ENCODE results near the gene ZNF674. TPM values are rescaled to one million over a fixed set of nuclear protein-coding genes. Genes with fewer than 3 reads are reported as not detected.

The ZNF674 gene
- total and polyA plus RNA-seq, 10 of the 15 experiments (the other 5 are each of a cell fraction or from before 2014, with no cell fraction given), result 1.0 to 3.7 (median 1.8) TPM

DNA sequence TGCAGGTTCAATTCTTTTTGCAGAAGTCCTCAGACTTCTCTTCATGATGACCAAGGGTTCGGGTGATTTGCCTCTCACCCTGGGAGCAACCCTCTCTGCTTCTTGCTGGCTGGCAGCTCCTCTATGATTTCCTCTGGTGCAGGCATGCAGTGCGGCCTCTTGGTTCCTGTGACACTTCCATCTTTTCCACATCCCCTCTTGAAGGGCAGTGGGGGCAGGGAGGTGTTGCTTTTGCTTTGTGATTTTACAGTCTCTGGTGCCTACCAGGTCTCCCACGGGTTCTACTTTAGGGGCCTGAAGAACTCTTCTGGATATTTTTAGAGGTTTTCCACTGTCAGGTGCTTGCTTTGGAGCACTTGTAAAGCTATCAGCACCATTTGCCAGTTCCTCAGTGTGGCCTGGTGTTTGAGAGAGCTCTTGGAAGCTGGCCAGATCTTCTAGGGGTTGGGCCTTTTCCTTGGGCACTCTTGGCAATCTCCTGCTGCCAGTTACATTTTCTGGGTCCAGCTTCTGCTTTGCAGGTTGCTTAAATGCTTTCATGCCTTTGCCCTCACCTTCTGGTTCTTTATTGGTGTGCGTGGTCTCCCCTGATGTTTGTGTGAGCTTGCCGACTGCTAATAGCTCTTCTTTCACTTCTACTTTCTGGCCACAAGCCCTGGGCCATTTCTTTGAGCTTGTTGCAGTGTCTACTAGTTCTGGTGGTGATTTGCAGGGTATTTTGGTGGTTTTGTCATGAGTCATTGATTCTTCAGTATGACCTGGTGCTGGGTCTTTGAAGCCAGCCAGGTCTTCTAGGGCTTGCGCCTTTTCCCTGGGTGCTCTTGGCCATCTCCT lies 16.8 kb upstream of the ZNF674 start (continued):
- TF ChIP-seq GATAD2B (conservative IDR thresholded peaks at IDR 0.05; ENCODE audit: low read depth), result 0 out of 2 replicates have a peak, but pooled peaks have one; percentile 33
- no peak for TF ChIP-seq KLF5 (IDR thresholded peaks at IDR 0.05; ENCODE audit: partially characterized antibody)
- TF ChIP-seq KDM1A (IDR thresholded peaks at IDR 0.05; ENCODE audit: borderline replicate concordance), result no peak
- TF ChIP-seq EED (IDR thresholded peaks at IDR 0.05; ENCODE audit: low read depth), result peak; percentile 56; the same call in 1 of the 2 replicates
- TF ChIP-seq CUX1 (IDR thresholded peaks at IDR 0.05; ENCODE audit: insufficient replicate concordance, low read depth, low read length), result no peak
- no peak for TF ChIP-seq CHD2 (IDR thresholded peaks at IDR 0.05; ENCODE audit: borderline replicate concordance, low read depth, low read length)
- peak; percentile 71 for TF ChIP-seq MEF2A (IDR thresholded peaks at IDR 0.05; ENCODE audit: insufficient read depth, low read depth, low read length)
- TF ChIP-seq, protein P1, sequence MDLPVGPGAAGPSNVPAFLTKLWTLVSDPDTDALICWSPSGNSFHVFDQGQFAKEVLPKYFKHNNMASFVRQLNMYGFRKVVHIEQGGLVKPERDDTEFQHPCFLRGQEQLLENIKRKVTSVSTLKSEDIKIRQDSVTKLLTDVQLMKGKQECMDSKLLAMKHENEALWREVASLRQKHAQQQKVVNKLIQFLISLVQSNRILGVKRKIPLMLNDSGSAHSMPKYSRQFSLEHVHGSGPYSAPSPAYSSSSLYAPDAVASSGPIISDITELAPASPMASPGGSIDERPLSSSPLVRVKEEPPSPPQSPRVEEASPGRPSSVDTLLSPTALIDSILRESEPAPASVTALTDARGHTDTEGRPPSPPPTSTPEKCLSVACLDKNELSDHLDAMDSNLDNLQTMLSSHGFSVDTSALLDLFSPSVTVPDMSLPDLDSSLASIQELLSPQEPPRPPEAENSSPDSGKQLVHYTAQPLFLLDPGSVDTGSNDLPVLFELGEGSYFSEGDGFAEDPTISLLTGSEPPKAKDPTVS (IDR thresholded peaks at IDR 0.05; ENCODE audit: low read depth, low read length), result no peak
- peak; percentile 94 for TF ChIP-seq MTA2 (IDR thresholded peaks at IDR 0.05; ENCODE audit: low read depth)
- TF ChIP-seq, protein P2, sequence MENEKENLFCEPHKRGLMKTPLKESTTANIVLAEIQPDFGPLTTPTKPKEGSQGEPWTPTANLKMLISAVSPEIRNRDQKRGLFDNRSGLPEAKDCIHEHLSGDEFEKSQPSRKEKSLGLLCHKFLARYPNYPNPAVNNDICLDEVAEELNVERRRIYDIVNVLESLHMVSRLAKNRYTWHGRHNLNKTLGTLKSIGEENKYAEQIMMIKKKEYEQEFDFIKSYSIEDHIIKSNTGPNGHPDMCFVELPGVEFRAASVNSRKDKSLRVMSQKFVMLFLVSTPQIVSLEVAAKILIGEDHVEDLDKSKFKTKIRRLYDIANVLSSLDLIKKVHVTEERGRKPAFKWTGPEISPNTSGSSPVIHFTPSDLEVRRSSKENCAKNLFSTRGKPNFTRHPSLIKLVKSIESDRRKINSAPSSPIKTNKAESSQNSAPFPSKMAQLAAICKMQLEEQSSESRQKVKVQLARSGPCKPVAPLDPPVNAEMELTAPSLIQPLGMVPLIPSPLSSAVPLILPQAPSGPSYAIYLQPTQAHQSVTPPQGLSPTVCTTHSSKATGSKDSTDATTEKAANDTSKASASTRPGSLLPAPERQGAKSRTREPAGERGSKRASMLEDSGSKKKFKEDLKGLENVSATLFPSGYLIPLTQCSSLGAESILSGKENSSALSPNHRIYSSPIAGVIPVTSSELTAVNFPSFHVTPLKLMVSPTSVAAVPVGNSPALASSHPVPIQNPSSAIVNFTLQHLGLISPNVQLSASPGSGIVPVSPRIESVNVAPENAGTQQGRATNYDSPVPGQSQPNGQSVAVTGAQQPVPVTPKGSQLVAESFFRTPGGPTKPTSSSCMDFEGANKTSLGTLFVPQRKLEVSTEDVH (IDR thresholded peaks at IDR 0.05; ENCODE audit: low read depth, partially characterized antibody), result no peak
- TF ChIP-seq, protein P3, sequence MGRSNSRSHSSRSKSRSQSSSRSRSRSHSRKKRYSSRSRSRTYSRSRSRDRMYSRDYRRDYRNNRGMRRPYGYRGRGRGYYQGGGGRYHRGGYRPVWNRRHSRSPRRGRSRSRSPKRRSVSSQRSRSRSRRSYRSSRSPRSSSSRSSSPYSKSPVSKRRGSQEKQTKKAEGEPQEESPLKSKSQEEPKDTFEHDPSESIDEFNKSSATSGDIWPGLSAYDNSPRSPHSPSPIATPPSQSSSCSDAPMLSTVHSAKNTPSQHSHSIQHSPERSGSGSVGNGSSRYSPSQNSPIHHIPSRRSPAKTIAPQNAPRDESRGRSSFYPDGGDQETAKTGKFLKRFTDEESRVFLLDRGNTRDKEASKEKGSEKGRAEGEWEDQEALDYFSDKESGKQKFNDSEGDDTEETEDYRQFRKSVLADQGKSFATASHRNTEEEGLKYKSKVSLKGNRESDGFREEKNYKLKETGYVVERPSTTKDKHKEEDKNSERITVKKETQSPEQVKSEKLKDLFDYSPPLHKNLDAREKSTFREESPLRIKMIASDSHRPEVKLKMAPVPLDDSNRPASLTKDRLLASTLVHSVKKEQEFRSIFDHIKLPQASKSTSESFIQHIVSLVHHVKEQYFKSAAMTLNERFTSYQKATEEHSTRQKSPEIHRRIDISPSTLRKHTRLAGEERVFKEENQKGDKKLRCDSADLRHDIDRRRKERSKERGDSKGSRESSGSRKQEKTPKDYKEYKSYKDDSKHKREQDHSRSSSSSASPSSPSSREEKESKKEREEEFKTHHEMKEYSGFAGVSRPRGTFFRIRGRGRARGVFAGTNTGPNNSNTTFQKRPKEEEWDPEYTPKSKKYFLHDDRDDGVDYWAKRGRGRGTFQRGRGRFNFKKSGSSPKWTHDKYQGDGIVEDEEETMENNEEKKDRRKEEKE (IDR thresholded peaks at IDR 0.05), result no peak
- no peak for TF ChIP-seq SUZ12 (IDR thresholded peaks at IDR 0.05; ENCODE audit: unreplicated experiment)
- no peak for TF ChIP-seq STAT1 (conservative IDR thresholded peaks at IDR 0.05)
- TF ChIP-seq HDAC2 (IDR thresholded peaks at IDR 0.05), result no peak
- TF ChIP-seq POLR2A (IDR thresholded peaks at IDR 0.05; ENCODE audit: low read depth, low read length), result no peak
- no peak for TF ChIP-seq LARP7 (IDR thresholded peaks at IDR 0.05)
- no peak for TF ChIP-seq RELA (IDR thresholded peaks at IDR 0.05; ENCODE audit: borderline replicate concordance, partially characterized antibody)

All from GM12878 (cell line).